SW 1271 (cell line): Measurements from ENCODE around the gene SASH3.

Source experiments
- DNase-seq, 2 experiments: peaks; one replicate each; lab custom pipeline; 2025; lab: John Stamatoyannopoulos, UW

SASH3 gene

GRCh38 chrX:129783291-129783713 lies 3.6 kb downstream of the SASH3 start:
- DNase-seq, result no peak

GRCh38 chrX:129784371-129784770 lies 4.6 kb downstream of the SASH3 start:
- no peak for DNase-seq

- DNase-seq, result no peak
Measured at GRCh38 chrX:129785160-129785947, 5.6 kb downstream of the SASH3 start.

DNA sequence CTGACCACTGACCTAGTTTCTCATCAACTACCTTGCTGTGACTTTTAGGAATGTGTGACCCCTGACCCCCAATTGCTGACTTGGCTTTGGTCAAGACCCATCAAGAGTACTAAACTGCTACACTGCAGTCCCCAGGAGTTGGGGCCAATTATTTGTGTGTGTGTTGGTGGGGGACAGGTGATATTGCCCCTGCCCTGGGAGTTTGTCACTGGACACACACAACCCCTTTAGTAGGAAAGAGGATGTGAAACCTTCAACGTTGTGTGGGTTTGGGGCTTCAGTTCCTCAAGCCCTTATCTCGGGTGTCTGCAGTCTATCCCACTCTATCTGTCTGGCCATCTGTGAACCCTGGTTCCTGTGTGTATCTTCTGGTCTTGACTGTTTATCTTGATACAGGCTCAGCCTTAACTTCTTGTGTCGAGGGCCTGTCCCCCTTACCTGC lies 6.5 kb downstream of the SASH3 start:
- no peak for DNase-seq

DNA sequence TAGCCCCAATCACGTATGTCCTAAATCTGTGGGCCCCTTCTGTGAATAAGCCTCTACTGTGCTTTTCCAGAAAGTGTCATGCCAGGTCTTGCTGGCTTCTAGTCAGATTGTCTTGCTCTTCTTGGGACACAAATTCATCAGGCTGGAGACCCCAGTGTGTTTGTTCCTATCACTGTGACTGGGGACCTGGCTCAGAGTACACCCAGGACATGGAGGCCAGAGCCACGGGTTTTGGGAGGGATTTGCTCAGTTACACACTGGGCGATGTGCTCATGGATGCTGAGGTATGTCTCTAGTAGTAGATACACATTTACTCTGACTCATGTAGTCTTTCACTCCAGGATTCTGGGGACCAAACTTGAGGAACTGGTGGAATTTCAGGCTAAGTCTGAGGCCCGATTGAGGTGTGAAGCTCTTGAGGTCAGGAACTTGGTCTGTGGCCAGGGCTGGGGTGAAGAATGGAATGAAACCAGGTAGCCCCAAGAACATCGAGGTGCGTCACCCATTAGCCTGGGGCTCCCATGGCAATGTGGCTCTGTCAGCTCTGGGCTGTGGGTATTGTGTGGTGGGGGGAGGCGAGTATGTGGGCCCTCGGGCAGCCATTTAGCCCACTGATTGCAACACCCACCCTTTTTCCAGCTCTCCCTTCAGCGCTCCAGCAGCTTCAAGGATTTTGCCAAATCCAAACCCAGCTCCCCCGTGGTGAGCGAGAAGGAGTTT lies 7.7 kb downstream of the SASH3 start:
- DNase-seq, result no peak

- DNase-seq, result no peak
Measured at GRCh38 chrX:129788527-129788926, 8.8 kb downstream of the SASH3 start.

GRCh38 chrX:129790146-129790545 lies 10.4 kb downstream of the SASH3 start:
- DNase-seq, result no peak

- DNase-seq, result no peak
Measured at GRCh38 chrX:129790808-129791207, 11.1 kb downstream of the SASH3 start.

DNA sequence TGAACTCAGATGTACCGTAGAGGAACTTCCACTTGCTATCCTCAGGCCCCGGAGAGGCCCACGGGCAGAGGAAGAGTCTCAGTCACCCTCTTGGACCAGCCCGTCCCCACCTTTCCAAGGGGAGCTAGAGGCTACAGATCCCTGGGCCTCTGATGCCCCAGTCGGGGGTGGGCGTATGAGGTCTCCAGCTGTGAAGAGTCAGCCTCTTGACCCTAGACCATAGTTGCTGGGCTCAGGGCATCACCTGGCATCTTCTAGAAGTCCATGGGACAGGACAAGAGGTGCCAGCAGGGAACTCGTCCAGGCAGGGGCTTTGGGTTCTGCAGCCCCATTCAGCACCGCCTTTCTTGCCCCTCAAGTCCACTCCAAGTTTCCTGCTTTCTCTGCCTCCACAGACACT lies 11.6 kb downstream of the SASH3 start:
- no peak for DNase-seq

- no peak for DNase-seq
Measured at GRCh38 chrX:129791961-129792570, 12.3 kb downstream of the SASH3 start.

DNA sequence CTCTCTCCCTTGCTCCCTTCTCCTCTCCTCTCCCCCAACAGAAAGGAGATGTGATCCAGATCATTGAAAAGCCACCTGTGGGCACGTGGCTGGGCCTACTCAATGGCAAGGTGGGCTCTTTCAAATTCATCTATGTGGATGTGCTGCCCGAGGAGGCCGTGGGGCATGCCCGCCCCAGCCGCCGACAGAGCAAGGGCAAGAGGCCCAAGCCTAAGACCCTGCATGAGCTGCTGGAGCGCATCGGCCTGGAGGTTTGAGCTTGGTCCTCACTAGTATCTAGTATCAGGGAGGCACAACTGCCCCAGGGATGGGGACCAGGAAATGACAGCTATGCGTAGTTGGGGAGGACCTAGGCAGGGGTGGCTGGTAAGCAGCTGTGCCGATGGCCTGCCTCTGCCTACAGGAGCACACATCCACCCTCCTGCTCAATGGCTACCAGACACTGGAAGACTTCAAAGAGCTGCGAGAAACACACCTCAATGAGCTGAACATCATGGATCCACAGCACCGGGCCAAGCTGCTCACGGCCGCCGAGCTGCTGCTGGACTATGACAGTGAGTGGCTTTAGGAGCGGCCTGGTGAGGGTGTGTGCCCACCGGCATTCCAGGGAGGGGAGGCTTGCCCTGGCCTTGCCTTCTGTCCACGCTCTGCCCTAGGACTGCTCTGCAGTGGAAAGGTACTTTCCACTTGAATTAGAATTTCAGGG lies 13.0 kb downstream of the SASH3 start:
- no peak for DNase-seq

GRCh38 chrX:129793604-129794191 lies 13.9 kb downstream of the SASH3 start:
- DNase-seq, result no peak

GRCh38 chrX:129795584-129795983 lies 15.8 kb downstream of the SASH3 start:
- DNase-seq, result no peak

DNA sequence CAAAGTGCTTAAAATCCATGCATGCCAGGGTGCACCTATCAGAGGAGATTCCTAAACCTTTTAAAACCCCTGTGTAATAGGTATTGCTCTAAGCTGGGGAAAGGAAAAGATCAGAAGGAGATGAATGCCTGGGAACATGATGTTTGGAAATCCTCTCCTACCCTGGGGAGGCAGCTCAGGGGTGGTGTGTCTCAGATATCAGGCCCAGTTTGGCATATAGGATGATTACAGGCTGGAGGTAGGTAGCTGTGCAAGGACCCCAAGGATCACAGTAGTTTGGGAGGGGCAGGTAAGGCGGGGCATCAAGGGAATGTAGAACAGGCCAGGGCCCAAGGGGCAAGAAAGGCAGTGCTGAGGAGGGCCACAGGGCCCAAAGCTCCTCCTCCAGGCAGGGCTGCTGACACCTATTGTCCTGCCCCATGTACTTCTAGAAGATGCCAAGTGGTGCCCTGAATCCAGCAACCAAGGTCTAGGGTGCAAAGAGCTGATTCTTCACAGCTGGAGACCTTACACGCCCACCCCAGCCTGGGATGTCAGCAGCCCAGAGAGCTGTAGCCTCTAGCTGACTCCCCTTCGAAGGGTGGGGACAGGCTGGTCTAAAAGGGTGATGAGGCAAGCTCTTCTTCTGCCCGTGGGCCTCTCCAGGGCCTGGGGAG lies 17.6 kb downstream of the SASH3 start:
- no peak for DNase-seq

DNA sequence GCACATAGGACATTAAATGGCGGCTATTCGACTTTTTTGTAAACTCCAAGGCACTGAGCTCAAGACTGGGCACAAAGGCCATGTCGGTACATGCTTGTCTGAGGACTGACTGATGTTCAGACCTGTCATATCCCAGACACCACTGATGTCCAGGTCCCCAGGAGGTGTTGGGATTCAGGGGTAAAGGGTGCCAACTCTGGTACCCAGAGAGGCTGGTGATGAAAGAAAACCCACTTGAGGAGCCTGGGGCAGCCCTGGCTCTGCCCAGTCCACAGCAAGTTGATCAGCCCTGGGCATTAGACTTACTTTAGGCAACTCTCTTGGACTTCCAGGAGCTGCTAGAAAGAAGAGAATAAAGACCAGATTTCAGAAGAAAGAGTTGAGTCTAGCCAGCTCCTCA lies 18.7 kb downstream of the SASH3 start:
- DNase-seq, result no peak

- no peak for DNase-seq
Measured at GRCh38 chrX:129798888-129799287, 19.1 kb downstream of the SASH3 start.

- no peak for DNase-seq
Measured at GRCh38 chrX:129800186-129800585, 20.4 kb downstream of the SASH3 start.

GRCh38 chrX:129802863-129803262 lies 23.1 kb downstream of the SASH3 start:
- DNase-seq, result no peak

DNA sequence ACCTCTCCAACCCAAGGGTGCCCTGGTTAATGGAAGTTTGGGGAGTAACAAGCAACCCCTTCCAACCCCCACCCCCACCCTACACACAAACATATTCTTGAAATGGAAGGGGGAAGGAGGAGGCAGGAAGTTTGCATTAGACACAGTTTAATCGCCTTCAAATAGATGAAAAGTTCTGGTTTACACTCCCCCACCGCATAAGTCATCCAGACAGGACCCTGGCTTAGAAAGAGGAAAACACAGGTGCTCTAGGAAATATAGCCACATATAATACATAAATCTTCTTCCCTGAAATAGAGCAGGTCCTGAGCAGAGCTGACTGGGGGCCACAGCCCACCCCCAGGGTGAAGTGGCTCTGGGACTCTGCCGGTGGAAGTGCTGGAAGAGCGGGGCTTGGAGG lies 25.1 kb downstream of the SASH3 start:
- DNase-seq, result no peak

DNA sequence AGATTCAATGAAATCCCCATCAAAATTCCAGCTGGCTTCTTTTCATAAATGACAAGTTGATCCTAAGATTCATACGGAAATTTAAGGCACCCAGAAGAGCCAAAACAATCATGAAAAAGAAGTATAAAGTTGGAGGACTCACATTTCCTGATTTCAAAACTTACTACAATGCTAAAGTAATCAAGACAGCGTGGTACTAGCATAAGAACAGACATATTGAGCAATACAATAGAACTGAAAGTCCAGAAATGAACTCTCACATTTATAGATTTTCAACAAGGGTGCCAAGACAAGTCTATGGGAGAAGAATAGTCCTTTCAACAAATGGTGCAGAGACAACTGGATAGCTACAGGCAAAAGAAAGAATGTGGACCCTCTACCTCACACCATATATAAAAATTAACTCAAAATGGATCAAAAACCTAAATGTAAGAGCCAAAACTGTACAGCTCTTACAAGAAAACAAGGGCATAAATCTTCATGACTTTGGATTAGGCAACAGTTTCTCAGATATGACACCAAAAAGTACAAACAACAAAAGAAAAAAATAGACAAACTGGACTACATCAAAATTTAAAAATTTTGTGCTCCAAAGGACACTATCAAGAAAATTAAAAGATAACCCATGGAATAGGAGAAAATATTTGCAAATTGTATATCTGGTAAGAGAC lies 28.5 kb downstream of the SASH3 start:
- DNase-seq, result no peak
